Thymus (tissue), 11 donors: ENCODE data around the gene MIA. TPM values are rescaled to one million over a fixed set of nuclear protein-coding genes. Genes with fewer than 3 reads are reported as not detected.

Experiments
- DNase-seq, 9 donors: peaks; one replicate each; pipeline ENCODE4 v3.0.0-alpha.2; 2013; ENCODE audit warnings: low spot score in 9 of 9, low read depth in 6 of 9, missing footprints in 1 of 9
- H3K27ac ChIP-seq, 2 donors: one replicate each; pipeline ENCODE4 v1.5.1; 2013; ENCODE audit warnings: control low read depth in 1 of 2, low read depth in 1 of 2, low read length in 1 of 2, mild to moderate bottlenecking in 1 of 2, moderate library complexity in 1 of 2
- H3K27me3 ChIP-seq, 2 donors: one replicate each; pipeline ENCODE4 v1.5.1; 2013; ENCODE audit warnings: low read length in 1 of 2; ENCODE audit not compliant: control insufficient read depth in 2 of 2, insufficient read depth in 1 of 2
- H3K36me3 ChIP-seq, 2 donors: one replicate each; pipeline ENCODE4 v1.5.1; 2013; ENCODE audit warnings: low read length in 1 of 2, mild to moderate bottlenecking in 1 of 2, moderate library complexity in 1 of 2; ENCODE audit not compliant: control insufficient read depth in 2 of 2, insufficient read depth in 2 of 2
- H3K4me1 ChIP-seq, 2 donors: one replicate each; pipeline ENCODE4 v1.5.1; 2013; ENCODE audit warnings: low read length in 2 of 2; ENCODE audit not compliant: control insufficient read depth in 2 of 2, insufficient read depth in 2 of 2
- H3K4me3 ChIP-seq, 2 donors: one replicate each; pipeline ENCODE4 v1.5.1; 2013; ENCODE audit warnings: low read length in 2 of 2, control low read depth in 1 of 2, mild to moderate bottlenecking in 1 of 2
- H3K9me3 ChIP-seq, 2 donors: one replicate each; pipeline ENCODE4 v1.5.1; 2013; ENCODE audit warnings: low read length in 1 of 2, mild to moderate bottlenecking in 1 of 2; ENCODE audit not compliant: control insufficient read depth in 2 of 2, insufficient read depth in 1 of 2
- WGBS: extraction: QIAGEN DNeasy Blood & Tissue Kit; methylation state at CpG from one replicate; pipeline ENCODE4 v1.1.7; 2013; 5-methylcytosine and 5-hydroxymethylcytosine counted together
- polyA plus RNA-seq: library from polyadenylated mRNA; stranded (reverse); fragments of 200-250 nt; gene quantifications from one replicate; pipeline ENCODE4 v1.2.3, GENCODE V29; 2013
- total RNA-seq: library from RNA; stranded (reverse); fragments of 120-200 nt; gene quantifications from one replicate; pipeline ENCODE4 v1.2.4, GENCODE V29; 2013
- donor health status: healthy.

The MIA gene
- total and polyA plus RNA-seq, 2 donors: 3.8 to 38.7 TPM

- peaks cover 12 to 25% of the 10 kb centered on the region in 2 donors for H3K4me1 ChIP-seq
- H3K36me3 ChIP-seq: peaks cover 3 to 4% of the 10 kb centered on the region in 2 donors
- DNase-seq: no peak
- 97% methylated on average over 10 of the region's 10 CpGs for WGBS
- H3K9me3 ChIP-seq: peaks cover 0 to 4% of the 10 kb centered on the region in 2 donors
- H3K27me3 ChIP-seq: no peaks in the 10 kb centered on the region
- no peak overlapping the region for H3K4me3 ChIP-seq
- no peak overlapping the region for H3K27ac ChIP-seq
Observed at GRCh38 chr19:40775632-40776022, 306 bp downstream of the MIA start.

GRCh38 chr19:40776364-40776763 is 1.0 kb downstream of the MIA start:
- Histone ChIP-seq H3K9me3 (peaks cover 0 to 4% of the 10 kb centered on the region in 2 donors), H3K27me3 (no peaks in the 10 kb centered on the region), H3K4me1 (peaks cover 12 to 25% of the 10 kb centered on the region in 2 donors), H3K36me3 (peaks cover 4 to 6% of the 10 kb centered on the region in 2 donors), H3K4me3 (no peak overlapping the region), H3K27ac (peak overlapping the region in 1 of 2 donors; percentile 100)
- 84% methylated on average over 7 of the region's 7 CpGs for WGBS
- DNase-seq: no peak

DNA sequence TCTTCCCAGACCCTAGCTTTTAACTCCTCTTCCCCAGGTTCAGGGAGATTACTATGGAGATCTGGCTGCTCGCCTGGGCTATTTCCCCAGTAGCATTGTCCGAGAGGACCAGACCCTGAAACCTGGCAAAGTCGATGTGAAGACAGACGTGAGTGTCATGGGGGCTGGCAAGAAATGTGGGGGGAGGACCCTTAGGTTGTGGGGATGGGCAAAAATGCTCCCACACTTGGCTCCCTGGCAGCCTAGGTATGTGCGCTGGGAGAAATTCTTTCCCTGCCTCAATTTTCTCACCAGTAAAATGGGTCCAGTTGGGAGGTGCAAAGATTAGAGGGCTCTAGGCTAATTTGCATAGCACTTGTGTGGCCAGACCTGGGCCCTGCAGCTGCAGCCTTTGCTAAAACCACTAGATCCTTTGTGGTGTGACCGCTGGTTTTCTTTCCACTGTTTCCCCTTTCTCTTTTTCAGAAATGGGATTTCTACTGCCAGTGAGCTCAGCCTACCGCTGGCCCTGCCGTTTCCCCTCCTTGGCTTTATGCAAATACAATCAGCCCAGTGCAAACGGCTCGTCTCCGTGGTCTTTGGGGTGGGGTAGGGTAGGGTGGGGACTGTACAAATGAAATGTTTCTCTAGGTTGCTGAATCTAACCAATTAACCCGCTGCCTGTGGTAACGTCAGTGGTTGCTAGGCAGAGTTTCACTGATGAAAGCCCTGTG is 1.8 kb downstream of the MIA start:
- Histone ChIP-seq H3K36me3 (peaks cover 4 to 9% of the 10 kb centered on the region in 2 donors), H3K27ac (peak overlapping the region; percentile 99 to 100), H3K9me3 (no peaks in the 10 kb centered on the region), H3K4me3 (peak overlapping the region; percentile 64 to 97), H3K4me1 (peaks cover 12 to 25% of the 10 kb centered on the region in 2 donors), H3K27me3 (no peaks in the 10 kb centered on the region)
- DNase-seq: peak; percentile 85 to 98 (median 96)
- 10% methylated on average over 13 of the region's 13 CpGs for WGBS

DNA sequence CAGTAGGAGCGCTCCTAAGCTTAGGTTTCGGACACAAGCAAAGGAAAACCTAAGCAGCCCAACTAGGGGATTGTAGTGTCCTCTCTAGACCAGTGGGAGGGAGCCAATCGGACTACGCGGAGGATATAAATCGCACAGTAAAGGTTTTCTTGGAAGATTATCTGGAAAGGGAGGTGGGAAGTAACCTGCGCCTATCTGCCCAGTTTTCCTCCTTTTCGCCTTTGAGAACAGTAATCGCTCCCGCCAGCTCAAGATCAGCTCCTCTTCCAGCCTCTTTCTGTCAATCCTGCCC is 2.3 kb downstream of the MIA start:
- H3K27ac ChIP-seq: peak overlapping the region; percentile 99 to 100
- no peaks in the 10 kb centered on the region for H3K9me3 ChIP-seq
- no peak for DNase-seq
- under 1% methylated on average over 10 of the region's 10 CpGs for WGBS
- H3K27me3 ChIP-seq: no peaks in the 10 kb centered on the region
- peaks cover 4 to 13% of the 10 kb centered on the region in 2 donors for H3K36me3 ChIP-seq
- H3K4me1 ChIP-seq: peaks cover 12 to 25% of the 10 kb centered on the region in 2 donors
- peak overlapping the region; percentile 64 to 97 for H3K4me3 ChIP-seq

DNA sequence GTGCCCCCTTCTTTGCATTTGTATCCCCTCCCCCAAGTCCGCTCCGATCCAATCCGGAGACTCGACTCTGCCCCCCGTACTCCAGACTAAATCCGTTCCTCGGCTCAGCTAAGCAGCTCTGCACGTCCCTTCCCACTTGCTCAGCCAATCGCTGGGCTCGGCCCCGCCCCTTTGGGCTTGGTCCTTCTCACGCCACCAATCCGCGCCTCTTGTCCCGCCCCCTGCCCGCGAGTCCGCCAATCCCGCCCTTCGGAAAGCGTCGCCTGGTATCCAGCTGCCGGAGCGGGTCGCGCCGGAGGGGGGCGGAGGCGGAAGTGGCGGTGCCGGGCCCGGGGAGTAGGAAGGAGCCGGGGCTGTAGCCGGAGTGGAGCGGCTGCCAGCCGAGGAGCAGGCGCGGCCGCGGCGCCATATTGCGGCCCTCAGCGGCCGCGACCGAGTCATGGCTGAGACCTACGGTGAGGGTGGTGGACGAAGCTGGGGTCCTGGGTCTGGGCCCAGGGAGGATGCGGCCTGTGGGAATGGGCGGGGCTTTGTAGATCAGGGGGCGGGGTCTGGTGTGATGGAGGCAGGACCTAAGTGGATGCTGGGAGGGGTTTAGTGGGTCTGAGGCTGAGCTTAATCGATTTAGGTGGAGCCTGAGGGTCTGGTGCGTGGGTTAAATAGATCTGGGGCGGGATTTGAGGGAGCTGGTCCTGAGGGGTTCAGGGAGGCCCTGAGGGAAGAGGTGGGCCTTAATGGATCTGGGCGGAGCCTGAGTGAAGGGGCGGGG is 2.8 kb downstream of the MIA start, which contains the start of gene RAB4B:
RAB4B (plus strand) TSS at position 311 of the 769 bp plus-strand sequence; CDS start at position 440, 129 bp downstream.
- Histone ChIP-seq H3K4me3 (peak within 1 kb of the TSS; percentile 64 to 97), H3K36me3 (peaks cover 4 to 13% of the 10 kb centered on the region in 2 donors), H3K4me1 (peaks cover 12 to 25% of the 10 kb centered on the region in 2 donors), H3K9me3 (no peaks in the 10 kb centered on the region), H3K27me3 (no peaks in the 10 kb centered on the region), H3K27ac (peak within 1 kb of the TSS; percentile 99 to 100)
- under 1% methylated on average over 56 of the region's 56 CpGs for WGBS
- peak; percentile 98 to 100 (median 100) for DNase-seq

DNA sequence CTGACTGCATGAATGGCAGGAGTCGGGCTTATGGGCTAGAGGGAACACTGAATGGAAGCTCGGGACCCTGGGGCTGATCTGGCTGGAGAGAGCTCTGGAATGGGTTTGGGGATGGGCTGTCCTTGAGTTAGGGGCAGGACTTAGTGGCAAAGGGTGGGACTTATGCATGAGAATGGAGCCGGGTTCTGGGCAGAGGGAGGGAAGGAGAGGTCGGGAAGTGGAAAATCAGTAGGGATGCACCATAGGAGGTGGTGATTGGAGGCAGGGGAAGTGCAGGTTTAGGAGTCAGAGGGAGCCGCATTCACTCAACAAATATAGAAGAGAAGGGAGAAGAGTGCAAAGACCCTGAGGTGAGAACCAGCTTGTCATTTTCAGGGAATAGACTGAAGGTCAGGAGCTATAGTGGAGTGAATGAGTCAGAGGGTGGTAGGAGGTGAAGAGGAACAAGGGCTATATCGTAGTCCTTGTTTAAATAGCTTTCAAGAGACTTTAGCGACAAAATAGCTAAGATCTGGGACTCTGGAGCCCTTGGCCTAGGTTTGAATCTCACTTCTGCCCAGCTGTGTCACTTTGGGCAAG is 3.5 kb downstream of the MIA start:
- no peaks in the 10 kb centered on the region for H3K27me3 ChIP-seq
- H3K36me3 ChIP-seq: peaks cover 5 to 13% of the 10 kb centered on the region in 2 donors
- WGBS: 22% methylated on average over 7 of the region's 7 CpGs
- H3K27ac ChIP-seq: peak overlapping the region; percentile 99 to 100
- H3K4me3 ChIP-seq: peak overlapping the region; percentile 64 to 97
- DNase-seq: no peak
- H3K4me1 ChIP-seq: peaks cover 12 to 25% of the 10 kb centered on the region in 2 donors
- H3K9me3 ChIP-seq: no peaks in the 10 kb centered on the region

- H3K4me3 ChIP-seq: no peak overlapping the region
- no peak overlapping the region for H3K27ac ChIP-seq
- peaks cover 12 to 25% of the 10 kb centered on the region in 2 donors for H3K4me1 ChIP-seq
- no peaks in the 10 kb centered on the region for H3K9me3 ChIP-seq
- H3K36me3 ChIP-seq: peaks cover 9 to 21% of the 10 kb centered on the region in 2 donors
- no peak for DNase-seq
- 97% methylated on average over 5 of the region's 5 CpGs for whole genome bisulfite sequencing
- H3K27me3 ChIP-seq: no peaks in the 10 kb centered on the region
Observed at GRCh38 chr19:40780582-40780981, 5.3 kb downstream of the MIA start.

DNA sequence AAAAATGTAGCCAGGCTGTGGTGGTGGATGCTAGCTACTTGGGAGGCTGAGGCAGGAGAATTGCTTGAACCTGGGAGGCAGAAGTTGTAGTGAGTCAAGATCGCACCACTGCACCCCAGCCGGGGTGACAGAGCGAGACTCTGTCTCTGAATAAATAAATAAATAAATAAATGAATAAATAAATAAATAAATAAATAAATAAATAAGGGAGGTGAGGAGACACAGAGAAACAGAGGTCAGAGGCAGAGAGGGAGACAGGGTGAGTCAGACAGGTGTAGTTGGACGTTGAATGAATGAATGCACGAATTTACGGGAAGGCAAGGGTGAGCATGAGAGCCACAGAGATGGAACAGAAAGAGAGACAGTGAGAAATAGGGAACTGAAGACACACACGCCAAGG is 5.8 kb downstream of the MIA start:
- Histone ChIP-seq H3K9me3 (no peaks in the 10 kb centered on the region), H3K27me3 (no peaks in the 10 kb centered on the region), H3K27ac (no peak overlapping the region), H3K36me3 (peaks cover 10 to 25% of the 10 kb centered on the region in 2 donors), H3K4me1 (peaks cover 12 to 25% of the 10 kb centered on the region in 2 donors), H3K4me3 (no peak overlapping the region)
- 98% methylated on average over 7 of the region's 7 CpGs for WGBS
- no peak for DNase-seq

DNA sequence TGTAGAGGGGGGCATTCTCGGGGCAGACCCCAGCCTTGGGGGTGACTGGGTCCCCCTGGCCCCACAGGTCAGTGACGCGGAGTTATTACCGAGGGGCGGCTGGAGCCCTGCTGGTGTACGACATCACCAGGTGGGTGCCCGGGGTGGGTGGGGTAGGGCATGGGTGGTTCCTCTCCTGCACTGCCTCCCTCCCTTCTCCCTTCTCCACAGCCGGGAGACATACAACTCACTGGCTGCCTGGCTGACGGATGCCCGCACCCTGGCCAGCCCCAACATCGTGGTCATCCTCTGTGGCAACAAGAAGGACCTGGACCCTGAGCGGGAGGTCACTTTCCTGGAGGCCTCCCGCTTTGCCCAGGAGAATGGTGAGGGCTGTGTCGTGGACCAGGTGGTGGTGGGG is 8.4 kb downstream of the MIA start:
- no peak overlapping the region for H3K27ac ChIP-seq
- H3K27me3 ChIP-seq: no peaks in the 10 kb centered on the region
- DNase-seq: no peak
- H3K4me1 ChIP-seq: peaks cover 5 to 7% of the 10 kb centered on the region in 2 donors
- WGBS: 99% methylated on average over 14 of the region's 14 CpGs
- no peaks in the 10 kb centered on the region for H3K9me3 ChIP-seq
- H3K36me3 ChIP-seq: peaks cover 21 to 38% of the 10 kb centered on the region in 2 donors
- H3K4me3 ChIP-seq: no peak overlapping the region
